Measurements from ENCODE around the gene RAB6B. TPM values are rescaled to one million over a fixed set of nuclear protein-coding genes. Genes with fewer than 3 reads are reported as not detected.

Gene RAB6B
- total RNA-seq, 1 experiment from 2014 or later = 14.1 TPM

Other genes with a start within 250 kb of the RAB6B start
- 42.2 TPM for gene TOPBP1, start 233.9 kb downstream of the RAB6B start, total RNA-seq (2021; ENCODE audit: unreplicated experiment)
- 10.4 TPM for gene TF, start 149.5 kb downstream of the RAB6B start, total RNA-seq (2021; ENCODE audit: unreplicated experiment)
- 61.0 TPM for gene SRPRB, start 90.1 kb downstream of the RAB6B start, total RNA-seq (2021; ENCODE audit: unreplicated experiment)
- gene SLCO2A1, start 134.0 kb upstream of the RAB6B start, total RNA-seq (2021; ENCODE audit: unreplicated experiment) = 0.52 TPM

Data from HCT116 (cell line).